CD14-positive monocyte (primary cell): Measurements from ENCODE around the gene CCDC149. TPM values are rescaled to one million over a fixed set of nuclear protein-coding genes. Genes with fewer than 3 reads are reported as not detected.

Experiments
- DNase-seq, 3 donors: peaks; one replicate each; pipeline ENCODE4 v3.0.0-alpha.2; 2011 to 2022
- H2AFZ ChIP-seq: 2 replicates; pipeline ENCODE4 v1.6.0; 2012; ENCODE audit warnings: mild to moderate bottlenecking, low read depth, low read length, inconsistent platforms; ENCODE audit not compliant: insufficient read depth, poor library complexity, severe bottlenecking
- H3K27ac ChIP-seq, 2 donors: 1 replicate in 1 of 2; 2 replicates in 1 of 2; pipeline ENCODE4 v1.5.1; 2012 to 2013; ENCODE audit warnings: low read length in 2 of 2, control low read depth in 1 of 2, inconsistent platforms in 1 of 2, low read depth in 1 of 2, mild to moderate bottlenecking in 1 of 2
- H3K27me3 ChIP-seq, 2 donors: one replicate each; pipeline versions ENCODE4 v1.6.0 to v1.6.1; 2011 to 2013; ENCODE audit warnings: low read length in 2 of 2; ENCODE audit not compliant: control insufficient read depth in 2 of 2, insufficient read depth in 2 of 2
- H3K36me3 ChIP-seq, 2 donors: replicated peaks in 1 of 2; 1 replicate in 1 of 2; 2 replicates in 1 of 2; pipeline versions ENCODE4 v1.5.1 to v1.6.1; 2012 to 2013; ENCODE audit warnings: low read length in 2 of 2, control low read depth in 1 of 2, inconsistent platforms in 1 of 2, mild to moderate bottlenecking in 1 of 2; ENCODE audit not compliant: insufficient read depth in 2 of 2, control insufficient read depth in 1 of 2
- H3K4me1 ChIP-seq, 2 donors: 1 replicate in 1 of 2; 2 replicates in 1 of 2; pipeline versions ENCODE4 v1.5.1 to v1.6.1; 2012 to 2013; ENCODE audit warnings: low read length in 2 of 2, control low read depth in 1 of 2, inconsistent platforms in 1 of 2, mild to moderate bottlenecking in 1 of 2, moderate library complexity in 1 of 2; ENCODE audit not compliant: insufficient read depth in 2 of 2, control insufficient read depth in 1 of 2
- H3K4me2 ChIP-seq: replicated peaks from 2 replicates; pipeline ENCODE3; 2012; ENCODE audit warnings: low read length, moderate library complexity, mild to moderate bottlenecking; ENCODE audit not compliant: poor library complexity, severe bottlenecking; ENCODE audit errors: extremely low read depth
- H3K4me3 ChIP-seq, 3 experiments: fragments of 200-600 bp in 1 of 3; sonication (generic) in 1 of 3; replicated peaks in 1 of 3; 1 replicate in 2 of 3; 2 replicates in 1 of 3; pipeline ENCODE4 v1.5.1; 2011 to 2013; ENCODE audit warnings: low read length in 3 of 3, mild to moderate bottlenecking in 3 of 3, control low read depth in 2 of 3, low read depth in 2 of 3, inconsistent platforms in 1 of 3, moderate library complexity in 1 of 3
- H3K79me2 ChIP-seq: 2 replicates; pipeline ENCODE4 v1.6.0; 2012; ENCODE audit warnings: mild to moderate bottlenecking, control low read depth, inconsistent platforms, low read length, moderate library complexity; ENCODE audit not compliant: insufficient read depth
- H3K9ac ChIP-seq: 2 replicates; pipeline ENCODE4 v1.6.0; 2017; ENCODE audit warnings: low read length, mild to moderate bottlenecking; ENCODE audit not compliant: insufficient read depth, poor library complexity, severe bottlenecking
- H3K9me3 ChIP-seq, 2 donors: replicated peaks in 1 of 2; 1 replicate in 1 of 2; 2 replicates in 1 of 2; pipeline versions ENCODE4 v1.5.1 to v1.6.1; 2012 to 2013; ENCODE audit warnings: low read length in 2 of 2, control low read depth in 1 of 2; ENCODE audit not compliant: control insufficient read depth in 1 of 2, insufficient read depth in 1 of 2
- H4K20me1 ChIP-seq: 2 replicates; pipeline ENCODE4 v1.6.0; 2012; ENCODE audit warnings: mild to moderate bottlenecking, low read length, control low read depth, moderate library complexity; ENCODE audit not compliant: insufficient read depth
- H3K27ac Mint-ChIP-seq, 7 donors: one replicate each; pipeline ENCODE4 v1.8.0; 2020; ENCODE audit warnings: mild to moderate bottlenecking in 7 of 7, mixed read lengths in 7 of 7, moderate library complexity in 6 of 7, inconsistent platforms in 2 of 7
- H3K27me3 Mint-ChIP-seq, 3 donors: one replicate each; pipeline ENCODE4 v1.8.0; 2021 to 2022; ENCODE audit warnings: low read depth in 3 of 3, mild to moderate bottlenecking in 3 of 3, mixed read lengths in 3 of 3, moderate library complexity in 3 of 3, inconsistent platforms in 1 of 3
- H3K36me3 Mint-ChIP-seq, 2 donors: one replicate each; pipeline ENCODE4 v1.8.0; 2020; ENCODE audit warnings: mixed read lengths in 2 of 2, inconsistent platforms in 1 of 2, mild to moderate bottlenecking in 1 of 2
- H3K4me1 Mint-ChIP-seq: one replicate; pipeline ENCODE4 v1.8.0; 2020; ENCODE audit warnings: mild to moderate bottlenecking, mixed read lengths
- H3K4me3 Mint-ChIP-seq, 2 donors: one replicate each; pipeline ENCODE4 v1.8.0; 2020; ENCODE audit warnings: mild to moderate bottlenecking in 2 of 2, mixed read lengths in 2 of 2, moderate library complexity in 1 of 2
- H3K9me3 Mint-ChIP-seq, 7 donors: one replicate each; pipeline ENCODE4 v1.8.0; 2020 to 2022; ENCODE audit warnings: mixed read lengths in 7 of 7, mild to moderate bottlenecking in 6 of 7, moderate library complexity in 6 of 7, inconsistent platforms in 2 of 7
- WGBS: methylation state at CpG from one replicate; pipeline ENCODE4 v1.1.5; 2013; ENCODE audit warnings: missing lambda C conversion rate; ENCODE audit not compliant: insufficient coverage; 5-methylcytosine and 5-hydroxymethylcytosine counted together
- intact Hi-C, 2 donors: fragments of 100-400 bp; cut with micrococcal nuclease; formaldehyde crosslinking; loops; one replicate each; pipeline versions ENCODE4 v1.15.0 to v1.15.1; 2023
- polyA plus RNA-seq, 3 donors: library from polyadenylated mRNA; depleted of rRNA in 1 of 3; unstranded in 2 of 3; stranded (reverse) in 1 of 3; fragments of 300-500 nt in 2 of 3; fragments of >200 nt in 1 of 3; fragmentation: Illumina TruSeq in 2 of 3; gene quantifications; 1 replicate in 2 of 3; 2 replicates in 1 of 3; pipeline ENCODE4 v1.2.3, GENCODE V29; 2012 to 2021
- TF ChIP-seq, protein P1 (sequence below): fragments of 200-600 bp; IDR thresholded peaks from one replicate; pipeline ENCODE4 v1.8.0; 2022; ENCODE audit warnings: antibody characterized with exemption, mild to moderate bottlenecking

CCDC149 gene
- polyA plus RNA-seq, 3 donors = 5.5 to 15.8 (median 14.9) TPM

DNA sequence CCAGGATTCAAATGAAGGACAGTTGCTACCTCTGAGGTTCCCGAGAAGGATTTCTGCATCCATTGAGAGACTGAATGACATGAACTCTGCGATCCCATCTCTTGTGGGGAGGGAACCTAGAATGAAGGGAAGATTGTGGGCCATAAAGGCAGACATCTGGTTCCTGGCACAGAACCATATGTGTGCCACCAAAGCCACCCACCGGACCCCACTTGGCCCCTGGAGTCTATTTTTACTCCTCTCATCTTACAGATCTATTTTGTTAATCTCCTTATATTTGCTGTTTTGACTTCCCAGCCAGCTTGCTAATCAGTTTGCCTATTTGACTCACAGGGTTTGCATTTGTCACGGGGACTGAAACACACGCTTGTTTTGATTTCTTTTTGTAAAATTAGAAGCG is 110.2 kb downstream of the CCDC149 start:
- Histone ChIP-seq H3K27ac (no peak overlapping the region), H3K4me3 (no peak overlapping the region), H3K4me2 (no peak overlapping the region), H3K9me3 (peaks cover 0 to 10% of the 10 kb centered on the region in 2 donors), H2AFZ (no peak overlapping the region), H3K79me2 (no peaks in the 10 kb centered on the region), H3K4me1 (peaks cover 8 to 15% of the 10 kb centered on the region in 2 donors), H3K9ac (no peak overlapping the region), H3K27me3 (peaks cover 31 to 44% of the 10 kb centered on the region in 2 donors), H3K36me3 (peaks cover 0 to 13% of the 10 kb centered on the region in 2 donors), H4K20me1 (no peaks in the 10 kb centered on the region)
- WGBS = 83% methylated on average over 5 of the region's 6 CpGs
- DNase-seq = no peak
- Mint-ChIP-seq H3K27me3 (peaks cover 42 to 52% (median 48%) of the 10 kb centered on the region in 3 donors), H3K9me3 (peaks cover 0 to 18% (median 7%) of the 10 kb centered on the region in 7 donors), H3K36me3 (peaks cover 14 to 17% of the 10 kb centered on the region in 2 donors), H3K4me3 (peak overlapping the region in 1 of 2 donors; percentile 63), H3K27ac (no peak overlapping the region), H3K4me1 (peaks cover 12% of the 10 kb centered on the region)
- TF ChIP-seq, protein P1, sequence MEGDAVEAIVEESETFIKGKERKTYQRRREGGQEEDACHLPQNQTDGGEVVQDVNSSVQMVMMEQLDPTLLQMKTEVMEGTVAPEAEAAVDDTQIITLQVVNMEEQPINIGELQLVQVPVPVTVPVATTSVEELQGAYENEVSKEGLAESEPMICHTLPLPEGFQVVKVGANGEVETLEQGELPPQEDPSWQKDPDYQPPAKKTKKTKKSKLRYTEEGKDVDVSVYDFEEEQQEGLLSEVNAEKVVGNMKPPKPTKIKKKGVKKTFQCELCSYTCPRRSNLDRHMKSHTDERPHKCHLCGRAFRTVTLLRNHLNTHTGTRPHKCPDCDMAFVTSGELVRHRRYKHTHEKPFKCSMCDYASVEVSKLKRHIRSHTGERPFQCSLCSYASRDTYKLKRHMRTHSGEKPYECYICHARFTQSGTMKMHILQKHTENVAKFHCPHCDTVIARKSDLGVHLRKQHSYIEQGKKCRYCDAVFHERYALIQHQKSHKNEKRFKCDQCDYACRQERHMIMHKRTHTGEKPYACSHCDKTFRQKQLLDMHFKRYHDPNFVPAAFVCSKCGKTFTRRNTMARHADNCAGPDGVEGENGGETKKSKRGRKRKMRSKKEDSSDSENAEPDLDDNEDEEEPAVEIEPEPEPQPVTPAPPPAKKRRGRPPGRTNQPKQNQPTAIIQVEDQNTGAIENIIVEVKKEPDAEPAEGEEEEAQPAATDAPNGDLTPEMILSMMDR = no peak
- intact Hi-C loops = no loop called here

GRCh38 chr4:24801136-24801855 is 111.5 kb downstream of the CCDC149 start:
- no peak overlapping the region for H3K4me2 ChIP-seq
- WGBS = 94% methylated on average over 8 of the region's 10 CpGs
- Mint-ChIP-seq H3K27me3 (peaks cover 42 to 53% (median 52%) of the 10 kb centered on the region in 3 donors), H3K36me3 (peaks cover 5 to 6% of the 10 kb centered on the region in 2 donors), H3K4me1 (peaks cover 12% of the 10 kb centered on the region), H3K4me3 (peak overlapping the region in 1 of 2 donors; percentile 88), H3K9me3 (peaks cover 0 to 18% (median 7%) of the 10 kb centered on the region in 7 donors), H3K27ac (no peak overlapping the region)
- H4K20me1 ChIP-seq = no peaks in the 10 kb centered on the region
- no peak overlapping the region for H3K27ac ChIP-seq
- intact Hi-C loops = no loop called here
- TF ChIP-seq, protein P1 = no peak
- H3K4me3 ChIP-seq = no peak overlapping the region
- peaks cover 0 to 10% of the 10 kb centered on the region in 2 donors for H3K9me3 ChIP-seq
- H3K4me1 ChIP-seq = peaks cover 8 to 15% of the 10 kb centered on the region in 2 donors
- H3K79me2 ChIP-seq = no peaks in the 10 kb centered on the region
- no peak overlapping the region for H2AFZ ChIP-seq
- no peaks in the 10 kb centered on the region for H3K36me3 ChIP-seq
- peaks cover 37 to 55% of the 10 kb centered on the region in 2 donors for H3K27me3 ChIP-seq
- H3K9ac ChIP-seq = no peak overlapping the region
- no peak for DNase-seq
